Neuronal stem cell (in vitro differentiated cells): ENCODE data around the gene CASZ1.

ENCODE experiments used
- DNase-seq: peaks from one replicate; pipeline ENCODE4 v3.0.0-alpha.2; 2013; ENCODE audit warnings: low spot score
- H2AFZ ChIP-seq: one replicate; pipeline ENCODE4 v1.6.1; 2013; ENCODE audit warnings: mild to moderate bottlenecking, low read length, inconsistent platforms
- H2AK5ac ChIP-seq: 2 replicates; pipeline ENCODE4 v1.6.1; 2013; ENCODE audit warnings: low read depth, mild to moderate bottlenecking, inconsistent platforms, low read length, moderate library complexity, mixed read lengths
- H2BK120ac ChIP-seq: 2 replicates; pipeline ENCODE4 v1.6.1; 2013; ENCODE audit warnings: low read depth, mild to moderate bottlenecking, inconsistent platforms, low read length, moderate library complexity, mixed read lengths
- H2BK12ac ChIP-seq: one replicate; pipeline ENCODE4 v1.6.1; 2013; ENCODE audit warnings: low read length, inconsistent platforms
- H2BK15ac ChIP-seq: 2 replicates; pipeline ENCODE4 v1.6.1; 2013; ENCODE audit warnings: mild to moderate bottlenecking, low read length, inconsistent platforms, mixed read lengths
- H2BK5ac ChIP-seq: one replicate; pipeline ENCODE4 v1.6.1; 2013; ENCODE audit warnings: inconsistent platforms, mild to moderate bottlenecking, low read length, moderate library complexity
- H3K14ac ChIP-seq: one replicate; pipeline ENCODE4 v1.6.1; 2013; ENCODE audit warnings: low read length, inconsistent platforms
- H3K18ac ChIP-seq: 2 replicates; pipeline ENCODE4 v1.6.1; 2013; ENCODE audit warnings: low read length, inconsistent platforms
- H3K23ac ChIP-seq: 2 replicates; pipeline ENCODE4 v1.6.1; 2013; ENCODE audit warnings: low read depth, mild to moderate bottlenecking, mixed read lengths, low read length, inconsistent platforms; ENCODE audit not compliant: poor library complexity
- H3K27ac ChIP-seq: replicated peaks from 3 replicates; pipeline ENCODE4 v1.5.1; 2013; ENCODE audit warnings: low read length, inconsistent platforms
- H3K27me3 ChIP-seq, 3 experiments: 2 replicates each; pipeline ENCODE4 v1.6.1; 2013; ENCODE audit warnings: low read length in 3 of 3, mild to moderate bottlenecking in 2 of 3, inconsistent platforms in 1 of 3, low read depth in 1 of 3, mixed read lengths in 1 of 3, moderate library complexity in 1 of 3; ENCODE audit not compliant: control insufficient read depth in 3 of 3, insufficient read depth in 3 of 3
- H3K36me3 ChIP-seq, 2 donors: replicated peaks in 1 of 2; 2 replicates each; pipeline ENCODE4 v1.6.1; 2013; ENCODE audit warnings: low read length in 2 of 2; ENCODE audit not compliant: control insufficient read depth in 2 of 2, insufficient read depth in 2 of 2
- H3K4ac ChIP-seq: 2 replicates; pipeline ENCODE4 v1.6.1; 2013; ENCODE audit warnings: inconsistent platforms, mild to moderate bottlenecking, low read length, moderate library complexity
- H3K4me1 ChIP-seq, 2 donors: 1 replicate in 1 of 2; 2 replicates in 1 of 2; pipeline ENCODE4 v1.6.1; 2013; ENCODE audit warnings: low read length in 2 of 2, low read depth in 1 of 2; ENCODE audit not compliant: control insufficient read depth in 2 of 2, insufficient read depth in 1 of 2
- H3K4me2 ChIP-seq: one replicate; pipeline ENCODE4 v1.6.1; 2013; ENCODE audit warnings: mild to moderate bottlenecking, low read length, inconsistent platforms; ENCODE audit not compliant: insufficient read depth, poor library complexity, severe bottlenecking
- H3K4me3 ChIP-seq, 2 donors: 2 replicates each; pipeline ENCODE4 v1.5.1; 2013; ENCODE audit warnings: low read length in 2 of 2, mild to moderate bottlenecking in 2 of 2, inconsistent platforms in 1 of 2, moderate library complexity in 1 of 2
- H3K79me1 ChIP-seq: one replicate; pipeline ENCODE4 v1.6.1; 2013; ENCODE audit warnings: low read depth, mild to moderate bottlenecking, inconsistent platforms, low read length, moderate library complexity
- H3K9ac ChIP-seq: one replicate; pipeline ENCODE4 v1.6.1; 2013; ENCODE audit warnings: mild to moderate bottlenecking, low read depth, low read length, inconsistent platforms; ENCODE audit not compliant: poor library complexity
- H3K9me3 ChIP-seq, 2 donors: replicated peaks in 1 of 2; 2 replicates each; pipeline versions ENCODE3 to v1.6.1; 2013; ENCODE audit warnings: low read length in 2 of 2, mild to moderate bottlenecking in 2 of 2, inconsistent platforms in 1 of 2, low read depth in 1 of 2, mixed read lengths in 1 of 2, moderate library complexity in 1 of 2; ENCODE audit not compliant: control insufficient read depth in 2 of 2, insufficient read depth in 1 of 2
- H4K8ac ChIP-seq: one replicate; pipeline ENCODE4 v1.6.1; 2013; ENCODE audit warnings: low read depth, mild to moderate bottlenecking, inconsistent platforms, low read length, moderate library complexity
- H4K91ac ChIP-seq: one replicate; pipeline ENCODE4 v1.6.1; 2013; ENCODE audit warnings: low read length, low read depth, mild to moderate bottlenecking, inconsistent platforms; ENCODE audit not compliant: poor library complexity
- WGBS, 2 donors: extraction: QIAGEN DNeasy Blood & Tissue Kit; methylation state at CpG; one replicate each; pipeline ENCODE4 v1.1.7; 2013; ENCODE audit warnings: missing lambda C conversion rate in 2 of 2, mixed read lengths in 1 of 2; ENCODE audit not compliant: insufficient read length in 2 of 2, insufficient replicate concordance in 1 of 2; ENCODE audit errors: extremely low coverage in 2 of 2; 5-methylcytosine and 5-hydroxymethylcytosine counted together

Gene CASZ1

DNA sequence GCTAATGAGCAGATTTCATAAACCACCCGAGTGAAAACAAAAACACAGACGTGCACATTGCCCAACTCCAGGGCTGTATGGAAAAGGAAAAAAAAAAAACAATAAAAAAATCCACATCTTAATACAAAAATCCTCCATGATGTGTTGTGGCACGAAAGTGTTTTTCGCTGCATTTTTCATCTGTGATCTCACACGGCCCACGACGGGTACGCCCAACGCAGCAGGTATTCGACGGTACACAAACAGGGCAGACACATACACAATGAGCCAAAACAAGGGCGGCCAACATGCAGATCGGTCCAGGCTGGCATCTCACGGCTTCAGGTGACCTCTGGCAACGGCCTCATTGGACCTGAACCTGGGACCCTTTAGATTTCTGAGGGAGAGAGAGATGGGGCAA is 31.1 kb downstream of the CASZ1 start:
- no peaks in the 10 kb centered on the region for H3K9me3 ChIP-seq
- H2BK120ac ChIP-seq: no peak overlapping the region
- no peak overlapping the region for H2BK5ac ChIP-seq
- H3K18ac ChIP-seq: no peak overlapping the region
- H3K23ac ChIP-seq: peak overlapping the region; percentile 9
- H3K4me3 ChIP-seq: no peak overlapping the region
- H2BK15ac ChIP-seq: no peak overlapping the region
- DNase-seq: no peak
- H3K4me1 ChIP-seq: peaks cover 13 to 14% of the 10 kb centered on the region in 2 donors
- H4K91ac ChIP-seq: no peak overlapping the region
- H4K8ac ChIP-seq: no peak overlapping the region
- H3K36me3 ChIP-seq: no peaks in the 10 kb centered on the region
- H2AK5ac ChIP-seq: no peak overlapping the region
- WGBS, 2 donors: no CpG with 5 or more reads among the region's 15 CpGs
- H3K27ac ChIP-seq: no peak overlapping the region
- no peak overlapping the region for H3K4me2 ChIP-seq
- no peak overlapping the region for H3K4ac ChIP-seq
- H3K9ac ChIP-seq: no peak overlapping the region
- no peak overlapping the region for H2AFZ ChIP-seq
- no peak overlapping the region for H2BK12ac ChIP-seq
- H3K14ac ChIP-seq: no peak overlapping the region
- peaks cover 3% of the 10 kb centered on the region for H3K79me1 ChIP-seq
- H3K27me3 ChIP-seq: peaks cover 0 to 20% (median 0%) of the 10 kb centered on the region in 3 experiments

DNA sequence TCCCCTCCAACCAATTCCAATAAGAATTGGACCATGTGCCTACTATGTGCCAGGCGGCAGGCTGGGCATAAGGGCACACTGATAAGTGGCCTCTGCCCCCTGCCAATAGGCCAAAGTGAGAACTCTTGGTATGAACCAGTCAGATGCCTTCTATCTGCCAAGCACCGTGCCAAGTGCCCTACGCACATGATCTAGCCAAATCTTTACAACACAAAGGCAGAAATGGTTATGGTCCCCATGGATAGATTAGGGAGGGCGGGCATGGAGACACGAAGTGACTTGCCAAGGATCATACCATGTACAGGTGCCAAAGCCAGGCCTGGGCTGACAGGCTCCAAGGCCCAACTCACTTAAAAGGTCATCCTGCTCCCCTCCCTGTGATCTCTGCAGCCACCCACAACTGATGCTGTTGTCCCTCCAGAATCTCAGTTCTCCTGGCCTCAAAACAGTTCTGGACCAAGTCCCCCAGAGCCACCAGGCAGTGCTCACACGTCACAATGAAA is 32.1 kb downstream of the CASZ1 start:
- H3K27ac ChIP-seq: no peak overlapping the region

DNA sequence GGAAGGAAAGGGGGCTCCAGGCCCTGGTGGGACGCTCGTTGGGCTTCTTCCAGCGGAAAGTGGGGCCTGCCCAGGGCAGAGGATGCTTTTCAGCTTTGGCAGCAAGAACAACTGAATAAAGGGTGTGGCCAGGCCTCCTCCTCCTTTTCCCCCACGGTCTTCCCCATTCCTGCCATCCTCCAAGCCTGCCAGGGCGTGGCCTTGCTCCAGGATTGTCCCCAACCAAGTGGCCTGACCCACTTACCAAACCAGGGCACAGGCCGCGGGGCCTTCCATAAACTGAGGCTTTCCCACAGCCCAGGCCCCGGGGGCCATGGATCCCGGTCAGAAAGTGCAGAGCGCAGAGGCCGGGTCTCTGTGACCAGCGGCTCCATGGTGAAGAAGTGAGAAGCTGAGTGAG is 33.6 kb downstream of the CASZ1 start:
- H3K18ac ChIP-seq: no peak overlapping the region
- no peak overlapping the region for H3K4me2 ChIP-seq
- H2BK120ac ChIP-seq: no peak overlapping the region
- DNase-seq: no peak
- peaks cover 0 to 20% (median 0%) of the 10 kb centered on the region in 3 experiments for H3K27me3 ChIP-seq
- no peaks in the 10 kb centered on the region for H3K9me3 ChIP-seq
- H2AK5ac ChIP-seq: no peak overlapping the region
- H3K36me3 ChIP-seq: no peaks in the 10 kb centered on the region
- H4K8ac ChIP-seq: no peak overlapping the region
- H2AFZ ChIP-seq: no peak overlapping the region
- peaks cover 13 to 14% of the 10 kb centered on the region in 2 donors for H3K4me1 ChIP-seq
- peak overlapping the region; percentile 7 for H3K9ac ChIP-seq
- H2BK15ac ChIP-seq: no peak overlapping the region
- H3K27ac ChIP-seq: no peak overlapping the region
- no peak overlapping the region for H2BK5ac ChIP-seq
- no peak overlapping the region for H3K4ac ChIP-seq
- no CpG with 5 or more reads among the region's 12 CpGs for WGBS, 2 donors
- peak overlapping the region; percentile 4 for H2BK12ac ChIP-seq
- no peak overlapping the region for H3K23ac ChIP-seq
- no peak overlapping the region for H4K91ac ChIP-seq
- H3K14ac ChIP-seq: peak overlapping the region; percentile 31
- H3K79me1 ChIP-seq: peaks cover 3% of the 10 kb centered on the region
- no peak overlapping the region for H3K4me3 ChIP-seq

More for the DNA sequence above, 32.1 kb downstream of the CASZ1 start:
- Histone ChIP-seq H2BK120ac (no peak overlapping the region), H2AFZ (no peak overlapping the region), H3K9me3 (no peaks in the 10 kb centered on the region), H3K14ac (no peak overlapping the region), H3K27me3 (peaks cover 0 to 20% (median 0%) of the 10 kb centered on the region in 3 experiments), H2BK5ac (no peak overlapping the region), H3K4ac (no peak overlapping the region), H3K4me2 (no peak overlapping the region), H3K4me1 (peaks cover 13 to 14% of the 10 kb centered on the region in 2 donors), H2AK5ac (no peak overlapping the region), H3K36me3 (no peaks in the 10 kb centered on the region), H3K4me3 (no peak overlapping the region), H3K18ac (no peak overlapping the region), H4K91ac (no peak overlapping the region), H2BK15ac (no peak overlapping the region), H4K8ac (no peak overlapping the region), H2BK12ac (no peak overlapping the region), H3K23ac (peak overlapping the region; percentile 0), H3K79me1 (peaks cover 3% of the 10 kb centered on the region), H3K9ac (no peak overlapping the region)
- no peak for DNase-seq
- WGBS, 2 donors: no CpG with 5 or more reads among the region's 6 CpGs

DNA sequence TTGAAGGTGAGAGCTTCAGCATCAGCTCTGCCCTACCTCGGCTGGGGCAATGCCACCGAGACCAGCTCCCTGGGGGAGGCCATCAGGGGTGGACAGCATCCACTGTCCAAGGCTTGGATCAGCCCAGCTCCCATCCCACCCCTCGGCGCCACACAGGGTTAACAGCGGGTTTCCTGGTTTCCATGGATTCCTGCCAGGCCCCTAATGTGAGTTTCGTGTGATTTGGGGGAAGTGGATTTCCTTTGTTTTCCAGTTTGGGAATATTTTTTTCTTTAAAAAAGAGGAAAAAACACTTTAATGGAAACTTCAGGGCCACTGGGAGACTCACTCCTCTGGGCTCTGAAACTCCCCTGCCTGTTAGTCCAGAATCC is 34.3 kb downstream of the CASZ1 start:
- no peak overlapping the region for H3K4me2 ChIP-seq
- DNase-seq: no peak
- peak overlapping the region; percentile 23 for H4K91ac ChIP-seq
- no peak overlapping the region for H2BK120ac ChIP-seq
- no peak overlapping the region for H3K4me3 ChIP-seq
- H3K27me3 ChIP-seq: peaks cover 0 to 20% (median 0%) of the 10 kb centered on the region in 3 experiments
- no peaks in the 10 kb centered on the region for H3K9me3 ChIP-seq
- H3K23ac ChIP-seq: peak overlapping the region; percentile 25
- H2BK12ac ChIP-seq: no peak overlapping the region
- H3K27ac ChIP-seq: no peak overlapping the region
- H3K9ac ChIP-seq: no peak overlapping the region
- no peak overlapping the region for H4K8ac ChIP-seq
- no CpG with 5 or more reads among the region's 6 CpGs for WGBS, 2 donors
- peaks cover 3% of the 10 kb centered on the region for H3K79me1 ChIP-seq
- peak overlapping the region; percentile 86 for H2AK5ac ChIP-seq
- no peak overlapping the region for H2AFZ ChIP-seq
- no peak overlapping the region for H2BK5ac ChIP-seq
- peaks cover 14% of the 10 kb centered on the region in 2 donors for H3K4me1 ChIP-seq
- peak overlapping the region; percentile 32 for H3K18ac ChIP-seq
- H3K4ac ChIP-seq: no peak overlapping the region
- no peak overlapping the region for H3K14ac ChIP-seq
- peak overlapping the region; percentile 23 for H2BK15ac ChIP-seq
- no peaks in the 10 kb centered on the region for H3K36me3 ChIP-seq
